Measurements from ENCODE around the gene AP2A2. TPM values are rescaled to one million over a fixed set of nuclear protein-coding genes. Genes with fewer than 3 reads are reported as not detected.

The AP2A2 gene
- polyA plus RNA-seq, 3 donors: 5.7 to 61.0 (median 8.2) TPM

DNA sequence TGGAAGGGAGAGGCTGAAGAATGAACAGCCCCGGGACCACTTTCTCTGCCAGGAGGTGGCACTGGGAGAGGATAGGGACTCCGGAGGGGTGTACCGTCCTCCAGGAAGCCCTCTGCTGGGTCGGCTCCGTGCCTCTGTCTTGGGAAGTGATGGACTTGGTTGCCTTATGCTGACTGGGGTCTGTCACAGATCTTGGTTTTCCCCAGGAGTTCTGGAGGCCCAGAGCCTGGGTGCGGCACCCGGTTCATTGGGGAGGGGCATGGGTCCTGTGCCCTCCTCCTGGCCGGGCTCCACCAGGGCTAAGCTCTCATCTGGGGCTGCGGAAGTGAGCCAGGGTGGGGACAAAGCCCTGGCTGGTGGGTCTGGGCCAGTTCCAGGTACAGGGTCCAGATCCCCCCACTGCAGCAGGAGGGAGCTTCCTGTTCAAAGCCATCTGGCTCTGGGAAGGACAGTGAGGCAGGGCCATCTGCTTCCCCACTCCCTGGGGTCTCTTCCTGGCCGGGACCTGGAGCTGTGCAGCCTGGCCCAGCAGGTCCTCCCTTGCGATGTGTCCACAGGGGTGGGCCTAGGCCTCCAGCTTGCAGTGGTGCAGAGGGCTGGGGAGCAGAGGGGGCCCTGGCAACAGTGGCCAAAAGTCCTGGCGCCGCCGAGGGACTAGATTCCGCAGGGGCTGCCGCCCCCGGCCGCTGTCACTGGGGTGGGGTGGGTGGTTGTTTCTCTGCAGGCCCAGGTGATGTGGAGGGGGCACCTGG is 1.1 kb upstream of the AP2A2 start:
- no peak overlapping the region for H3K4me3 Mint-ChIP-seq
- H3K4me2 ChIP-seq (replicated peaks; ENCODE audit: extremely low read depth, low read length, poor library complexity, severe bottlenecking): peak overlapping the region; percentile 64
- H3K4me3 ChIP-seq (replicated peaks in 1 of 3; ENCODE audit: low read depth in 2 of 3, low read length in 3 of 3): peak overlapping the region in 1 of 3 experiments; percentile 81
- no peak overlapping the region for H3K27ac Mint-ChIP-seq
- no peaks in the 10 kb centered on the region for H3K9me3 ChIP-seq (replicated peaks in 1 of 2; ENCODE audit: control insufficient read depth in 1 of 2, insufficient read depth in 1 of 2, low read length in 2 of 2)
- H4K20me1 ChIP-seq (ENCODE audit: insufficient read depth, low read length): peaks cover 35% of the 10 kb centered on the region
- H3K27me3 ChIP-seq (ENCODE audit: control insufficient read depth in 2 of 2, insufficient read depth in 2 of 2, low read length in 2 of 2): no peaks in the 10 kb centered on the region
- peaks cover 20% of the 10 kb centered on the region for H3K4me1 Mint-ChIP-seq
- TF ChIP-seq, protein P1, sequence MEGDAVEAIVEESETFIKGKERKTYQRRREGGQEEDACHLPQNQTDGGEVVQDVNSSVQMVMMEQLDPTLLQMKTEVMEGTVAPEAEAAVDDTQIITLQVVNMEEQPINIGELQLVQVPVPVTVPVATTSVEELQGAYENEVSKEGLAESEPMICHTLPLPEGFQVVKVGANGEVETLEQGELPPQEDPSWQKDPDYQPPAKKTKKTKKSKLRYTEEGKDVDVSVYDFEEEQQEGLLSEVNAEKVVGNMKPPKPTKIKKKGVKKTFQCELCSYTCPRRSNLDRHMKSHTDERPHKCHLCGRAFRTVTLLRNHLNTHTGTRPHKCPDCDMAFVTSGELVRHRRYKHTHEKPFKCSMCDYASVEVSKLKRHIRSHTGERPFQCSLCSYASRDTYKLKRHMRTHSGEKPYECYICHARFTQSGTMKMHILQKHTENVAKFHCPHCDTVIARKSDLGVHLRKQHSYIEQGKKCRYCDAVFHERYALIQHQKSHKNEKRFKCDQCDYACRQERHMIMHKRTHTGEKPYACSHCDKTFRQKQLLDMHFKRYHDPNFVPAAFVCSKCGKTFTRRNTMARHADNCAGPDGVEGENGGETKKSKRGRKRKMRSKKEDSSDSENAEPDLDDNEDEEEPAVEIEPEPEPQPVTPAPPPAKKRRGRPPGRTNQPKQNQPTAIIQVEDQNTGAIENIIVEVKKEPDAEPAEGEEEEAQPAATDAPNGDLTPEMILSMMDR (IDR thresholded peaks at IDR 0.05): no peak
- H3K9ac ChIP-seq (ENCODE audit: insufficient read depth, low read length, poor library complexity, severe bottlenecking): no peak overlapping the region
- 94% methylated on average over 18 of the region's 18 CpGs for WGBS (ENCODE audit: insufficient coverage)
- peaks cover 0 to 2% (median 0%) of the 10 kb centered on the region in 3 donors for H3K27me3 Mint-ChIP-seq (ENCODE audit: low read depth in 3 of 3)
- H3K27ac ChIP-seq (ENCODE audit: low read depth in 1 of 2, low read length in 2 of 2): no peak overlapping the region
- peaks cover 34% of the 10 kb centered on the region for H3K79me2 ChIP-seq (ENCODE audit: insufficient read depth, low read length)
- no peaks in the 10 kb centered on the region for H3K9me3 Mint-ChIP-seq
- peak overlapping the region; percentile 50 for H2AFZ ChIP-seq (ENCODE audit: insufficient read depth, low read depth, low read length, poor library complexity, severe bottlenecking)
- peaks cover 0 to 5% of the 10 kb centered on the region in 2 donors for H3K36me3 ChIP-seq (replicated peaks in 1 of 2; ENCODE audit: control insufficient read depth in 1 of 2, insufficient read depth in 2 of 2, low read length in 2 of 2)
- intact Hi-C loops (cut with micrococcal nuclease): loop anchor here in 1 of 2 donors (5.0 kb wide), 1 partner anchor 77 kb away; no protein-coding TSS in a partner anchor
- H3K36me3 Mint-ChIP-seq: peaks cover 8 to 18% of the 10 kb centered on the region in 2 donors
- DNase-seq: no peak
- H3K4me1 ChIP-seq (ENCODE audit: control insufficient read depth in 1 of 2, insufficient read depth in 2 of 2, low read length in 2 of 2): peaks cover 13 to 15% of the 10 kb centered on the region in 2 donors

DNA sequence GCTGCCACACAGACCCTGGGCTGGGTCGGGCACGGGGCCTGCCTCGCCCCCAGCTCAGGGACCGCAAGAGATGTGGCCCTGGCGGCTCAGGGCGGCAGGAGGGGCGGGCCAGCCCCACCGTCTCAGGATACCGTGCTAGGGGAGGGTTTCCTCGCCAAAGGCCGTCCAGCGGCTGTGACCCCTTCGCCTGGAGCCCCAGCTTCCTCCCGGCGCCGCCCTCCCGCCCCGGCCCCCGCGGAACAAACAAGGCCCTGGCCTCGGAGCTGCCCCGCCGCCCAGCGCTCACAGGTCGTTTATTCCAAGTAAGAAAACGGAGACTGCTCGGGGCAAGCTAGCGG is 543 bp upstream of the AP2A2 start:
- peaks cover 13 to 15% of the 10 kb centered on the region in 2 donors for H3K4me1 ChIP-seq (ENCODE audit: control insufficient read depth in 1 of 2, insufficient read depth in 2 of 2, low read length in 2 of 2)
- TF ChIP-seq, protein P1 (IDR thresholded peaks at IDR 0.05): no peak
- no peak overlapping the region for H3K9ac ChIP-seq (ENCODE audit: insufficient read depth, low read length, poor library complexity, severe bottlenecking)

More for the DNA sequence above, 543 bp upstream of the AP2A2 start:
- no peaks in the 10 kb centered on the region for H3K9me3 ChIP-seq (replicated peaks in 1 of 2; ENCODE audit: control insufficient read depth in 1 of 2, insufficient read depth in 1 of 2, low read length in 2 of 2)
- peak overlapping the region; percentile 50 for H2AFZ ChIP-seq (ENCODE audit: insufficient read depth, low read depth, low read length, poor library complexity, severe bottlenecking)
- peaks cover 8 to 18% of the 10 kb centered on the region in 2 donors for H3K36me3 Mint-ChIP-seq
- peaks cover 40% of the 10 kb centered on the region for H4K20me1 ChIP-seq (ENCODE audit: insufficient read depth, low read length)
- 41% methylated on average over 19 of the region's 28 CpGs for WGBS (ENCODE audit: insufficient coverage)
- H3K27me3 Mint-ChIP-seq (ENCODE audit: low read depth in 3 of 3): peaks cover 0 to 2% (median 0%) of the 10 kb centered on the region in 3 donors
- H3K27ac Mint-ChIP-seq: no peak overlapping the region
- peaks cover 0 to 5% of the 10 kb centered on the region in 2 donors for H3K36me3 ChIP-seq (replicated peaks in 1 of 2; ENCODE audit: control insufficient read depth in 1 of 2, insufficient read depth in 2 of 2, low read length in 2 of 2)
- no peaks in the 10 kb centered on the region for H3K27me3 ChIP-seq (ENCODE audit: control insufficient read depth in 2 of 2, insufficient read depth in 2 of 2, low read length in 2 of 2)
- no peak for DNase-seq
- peaks cover 20% of the 10 kb centered on the region for H3K4me1 Mint-ChIP-seq
- H3K4me2 ChIP-seq (replicated peaks; ENCODE audit: extremely low read depth, low read length, poor library complexity, severe bottlenecking): peak overlapping the region; percentile 64
- H3K4me3 ChIP-seq (replicated peaks in 1 of 3; ENCODE audit: low read depth in 2 of 3, low read length in 3 of 3): peak overlapping the region in 2 of 3 experiments; percentile 27 to 81
- H3K9me3 Mint-ChIP-seq: no peaks in the 10 kb centered on the region
- peaks cover 39% of the 10 kb centered on the region for H3K79me2 ChIP-seq (ENCODE audit: insufficient read depth, low read length)
- intact Hi-C loops (cut with micrococcal nuclease): loop anchor here in 1 of 2 donors (5.0 kb wide), 1 partner anchor 78 kb away; no protein-coding TSS in a partner anchor
- H3K27ac ChIP-seq (ENCODE audit: low read depth in 1 of 2, low read length in 2 of 2): no peak overlapping the region
- H3K4me3 Mint-ChIP-seq: no peak overlapping the region

Measured in CD14-positive monocyte (primary cell).